HG03469 (cell line): ENCODE data around the gene WASHC3.
A peak's percentile ranks its signal among the peaks of the same experiment; 100 is the strongest.

Experiments used
- ATAC-seq: cut with Tn5 transposase; IDR thresholded peaks from one replicate; pipeline ENCODE4 v1.9.1; 2021; ENCODE audit warnings: mild to moderate bottlenecking, moderate library complexity, moderate number of reproducible peaks; ENCODE audit not compliant: unreplicated experiment

Gene WASHC3

DNA sequence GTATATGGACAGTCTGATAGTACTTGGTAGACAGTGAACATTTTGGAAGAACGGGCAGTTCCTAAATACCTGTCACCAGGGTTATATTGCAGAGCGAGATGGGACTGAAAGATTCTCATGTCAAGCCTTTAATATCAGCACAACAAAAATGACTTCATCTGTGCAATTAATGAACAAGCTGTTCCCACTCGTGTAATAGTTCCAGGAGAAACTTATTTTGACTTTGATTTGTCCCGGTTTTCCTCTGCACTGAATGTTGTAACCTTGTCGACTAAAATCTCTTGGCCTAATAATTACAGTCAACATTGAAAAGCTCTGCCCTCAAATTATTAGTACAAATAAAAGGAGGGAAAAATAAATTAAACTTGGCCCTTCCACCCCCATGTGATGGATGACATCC is 79.5 kb downstream of the WASHC3 start:
- ATAC-seq = no peak

DNA sequence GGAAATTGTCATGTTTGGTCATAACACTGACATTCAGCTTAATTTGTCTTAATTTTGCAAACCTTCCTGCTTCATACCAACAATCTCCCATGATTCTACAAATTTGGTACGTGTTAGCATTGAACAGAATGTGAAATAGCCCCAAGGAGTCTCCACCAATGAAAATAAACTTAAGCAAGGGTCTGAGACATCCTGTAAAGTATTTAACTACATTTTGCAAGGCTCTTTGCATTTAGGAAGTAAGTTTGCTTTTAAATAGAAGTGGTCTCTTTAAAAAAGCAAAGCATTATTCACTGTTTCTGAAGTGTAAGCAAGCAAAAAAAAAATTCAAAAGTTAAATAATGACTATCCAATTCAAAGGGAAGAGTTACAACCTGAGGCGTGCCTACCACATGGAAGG is 79.9 kb downstream of the WASHC3 start:
- no peak for ATAC-seq

DNA sequence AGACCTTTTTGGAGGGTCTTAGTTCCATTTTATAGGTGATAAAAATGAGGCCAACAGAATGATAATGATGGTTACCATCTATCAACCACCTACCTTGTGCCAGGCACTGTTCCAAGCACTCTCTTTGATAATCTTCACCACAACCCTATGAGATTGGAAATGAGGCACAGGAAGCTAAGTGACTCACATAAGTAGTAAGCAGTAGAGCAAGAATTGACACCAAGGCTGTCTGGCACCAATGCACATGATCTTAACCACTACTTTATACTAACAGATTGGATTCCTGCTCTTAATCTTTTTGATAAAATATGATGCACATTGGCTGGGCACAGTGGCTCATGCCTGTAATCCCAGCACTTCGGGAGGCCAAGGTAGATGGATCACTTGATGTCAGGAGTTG is 93.0 kb downstream of the WASHC3 start:
- ATAC-seq = peak; percentile 42

DNA sequence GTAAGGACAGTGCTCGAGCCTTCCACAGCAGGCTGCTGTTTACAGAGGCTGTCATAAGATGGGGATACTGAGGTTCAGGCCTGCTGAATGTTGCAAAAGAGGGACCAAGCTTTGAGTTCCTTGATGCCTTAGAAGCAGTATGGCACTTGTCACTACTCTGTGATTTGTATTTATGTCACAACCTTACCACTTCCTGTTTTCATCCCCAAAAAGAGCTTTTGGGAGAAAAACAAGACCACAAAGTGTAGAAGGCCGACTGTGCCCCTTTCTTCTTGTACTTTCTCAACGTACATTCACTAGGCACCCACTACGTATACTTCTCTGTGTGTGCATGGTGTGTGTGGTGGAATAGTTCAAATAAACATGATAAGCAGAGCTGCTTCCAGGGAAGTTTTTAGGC is 94.3 kb downstream of the WASHC3 start:
- ATAC-seq = no peak

- ATAC-seq = no peak
Observed at GRCh38 chr12:101966496-101966895, 95.3 kb downstream of the WASHC3 start.

DNA sequence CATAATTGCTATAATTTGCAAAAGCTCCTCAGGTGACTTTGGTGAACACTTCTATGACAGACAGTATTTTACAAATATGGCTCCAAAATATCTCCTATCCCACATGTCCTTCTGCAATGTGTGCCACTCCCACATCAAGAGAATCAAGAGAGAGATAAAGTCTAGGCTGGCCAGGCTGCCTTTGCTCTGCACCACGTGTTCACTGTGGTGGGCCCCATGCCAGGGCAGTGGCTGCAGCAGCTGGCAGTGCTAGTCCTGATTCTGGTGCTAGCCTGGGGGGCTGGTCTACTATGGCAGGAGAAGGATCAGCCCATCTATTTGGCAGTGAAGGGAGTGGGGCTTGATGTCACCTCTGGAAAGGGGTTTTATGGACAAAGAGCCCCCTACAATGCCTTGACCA is 98.1 kb downstream of the WASHC3 start:
- no peak for ATAC-seq
